ENCODE measurements around the gene PURA. TPM values are rescaled to one million over a fixed set of nuclear protein-coding genes. Genes with fewer than 3 reads are reported as not detected.
A peak's percentile ranks its signal among the peaks of the same experiment; 100 is the strongest.

Gene PURA
- total RNA-seq, 2 experiments from 2014 or later: 12.3 to 15.4 TPM

DNA sequence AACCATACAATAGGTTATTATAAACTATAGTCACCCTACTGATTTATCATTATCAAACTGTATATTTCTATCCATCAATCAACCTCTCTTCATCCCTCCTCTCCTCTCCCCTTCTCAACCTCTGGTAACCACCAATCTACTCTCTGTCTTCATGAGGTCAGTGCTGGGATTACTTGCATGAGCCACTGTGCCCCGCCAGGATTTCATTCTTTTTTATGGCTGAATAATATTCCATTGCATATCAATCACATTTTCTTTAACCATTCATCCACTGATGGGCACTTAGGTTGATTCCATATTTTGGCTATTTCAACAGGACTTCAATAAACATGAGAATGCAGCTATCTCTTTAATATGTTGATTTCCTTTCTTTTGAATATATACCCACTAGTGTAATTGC lies 10.8 kb upstream of the PURA start:
- CTCF ChIA-PET: interaction anchor here (0.9 to 1.4 kb wide), 2 partner anchors 29 to 43 kb away, joined by 3 read pairs; no protein-coding TSS in a partner anchor
- DNase-seq (no peak), ATAC-seq (no peak)
- H3K4me1 Mint-ChIP-seq: peaks cover 14% of the 10 kb centered on the region
- H3K27ac Mint-ChIP-seq: no peak overlapping the region
- H3K27me3 Mint-ChIP-seq: peaks cover 22% of the 10 kb centered on the region
- no peaks in the 10 kb centered on the region for H3K9me3 Mint-ChIP-seq (ENCODE audit: low read depth)
- no peak overlapping the region for H3K4me3 Mint-ChIP-seq
- H3K36me3 Mint-ChIP-seq: no peaks in the 10 kb centered on the region

DNA sequence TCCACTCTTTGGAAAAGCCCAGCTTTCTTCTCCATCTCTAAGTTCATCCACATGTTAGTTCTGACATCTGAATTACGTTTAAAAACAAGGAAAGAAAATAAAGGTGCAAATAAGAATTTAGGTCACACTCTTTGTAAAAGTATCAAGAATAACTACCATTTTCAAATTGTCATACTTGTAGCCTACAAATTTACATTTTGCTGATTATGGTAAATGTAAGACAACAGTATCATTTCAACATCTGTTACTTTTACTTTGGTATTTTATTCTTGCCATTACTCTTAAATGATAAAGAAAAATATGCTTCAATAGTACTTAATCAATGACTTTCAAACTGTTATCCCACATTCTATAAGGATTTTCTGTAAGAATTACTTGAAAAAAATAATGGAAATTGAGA lies 9.8 kb upstream of the PURA start:
- Mint-ChIP-seq H3K4me1 (peaks cover 20% of the 10 kb centered on the region), H3K36me3 (no peaks in the 10 kb centered on the region), H3K4me3 (no peak overlapping the region), H3K27ac (no peak overlapping the region), H3K9me3 (ENCODE audit: low read depth) (no peaks in the 10 kb centered on the region), H3K27me3 (peaks cover 23% of the 10 kb centered on the region)
- DNase-seq (no peak), ATAC-seq (no peak)
- CTCF ChIA-PET: interaction anchor here (0.9 to 6.9 kb wide), 5 partner anchors 10 to 42 kb away, joined by 3 to 58 read pairs (median 3); no protein-coding TSS in a partner anchor

DNA sequence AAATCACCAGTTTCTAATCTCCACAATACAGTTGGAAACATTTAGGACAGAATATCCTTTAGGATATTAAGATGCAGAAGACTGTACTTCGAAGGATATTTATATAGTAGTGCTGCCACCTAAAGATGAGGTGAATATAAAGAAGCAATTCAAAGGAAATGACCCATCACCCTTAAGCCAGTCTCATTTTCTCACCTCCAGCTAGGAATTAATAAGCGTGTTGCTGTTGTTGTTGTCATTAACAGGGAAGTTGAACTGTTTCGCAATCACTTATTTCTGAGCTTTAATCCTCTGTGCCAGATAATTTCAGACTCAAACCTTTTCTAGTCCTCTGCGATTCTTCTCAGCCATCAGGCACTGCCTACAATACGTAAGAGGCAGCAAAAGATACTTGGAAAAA lies 7.8 kb upstream of the PURA start:
- Mint-ChIP-seq H3K9me3 (ENCODE audit: low read depth) (no peaks in the 10 kb centered on the region), H3K27me3 (peaks cover 23% of the 10 kb centered on the region)

DNA sequence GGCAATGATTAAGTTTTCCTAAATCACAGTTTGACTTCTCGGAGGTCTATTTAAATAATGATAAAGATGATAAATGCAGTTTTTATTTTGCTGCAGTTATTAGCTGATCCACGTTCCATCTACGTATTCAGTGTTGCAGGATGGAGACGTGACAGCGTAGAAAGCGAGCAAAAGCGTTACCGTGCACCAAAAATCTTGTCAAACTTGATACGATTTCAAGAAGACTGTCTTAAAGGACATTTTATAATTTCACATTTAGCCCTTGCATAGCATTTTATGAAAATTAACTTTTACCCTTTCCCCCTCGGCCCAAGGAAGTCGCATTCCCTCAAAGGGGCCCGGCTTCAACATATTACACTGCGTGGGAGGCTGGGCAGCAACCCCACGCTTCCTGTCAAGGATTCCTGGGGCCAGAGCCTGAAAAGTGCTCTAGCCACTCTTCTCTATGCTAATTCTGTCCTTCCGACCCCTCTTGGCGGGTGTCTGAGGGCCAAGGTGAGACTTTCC lies 7.1 kb upstream of the PURA start:
- Mint-ChIP-seq H3K9me3 (ENCODE audit: low read depth) (no peaks in the 10 kb centered on the region), H3K4me1 (peaks cover 37% of the 10 kb centered on the region), H3K4me3 (peak overlapping the region; percentile 99), H3K27me3 (peaks cover 24% of the 10 kb centered on the region), H3K27ac (peak overlapping the region; percentile 98), H3K36me3 (no peaks in the 10 kb centered on the region)
- CTCF ChIA-PET: interaction anchor here (0.6 to 6.9 kb wide), 6 partner anchors 9 to 341 kb away, joined by 3 to 58 read pairs (median 4); no protein-coding TSS in a partner anchor
- ATAC-seq: no peak
- DNase-seq: no peak

More for the DNA sequence above, 7.8 kb upstream of the PURA start:
- DNase-seq: no peak
- no peaks in the 10 kb centered on the region for H3K36me3 Mint-ChIP-seq
- peak overlapping the region; percentile 47 for H3K27ac Mint-ChIP-seq
- no peak for ATAC-seq
- peaks cover 33% of the 10 kb centered on the region for H3K4me1 Mint-ChIP-seq
- CTCF ChIA-PET: interaction anchor here (1.1 to 6.9 kb wide), 3 partner anchors 12 to 38 kb away, joined by 3 to 58 read pairs (median 3); no protein-coding TSS in a partner anchor
- peak overlapping the region; percentile 99 for H3K4me3 Mint-ChIP-seq

DNA sequence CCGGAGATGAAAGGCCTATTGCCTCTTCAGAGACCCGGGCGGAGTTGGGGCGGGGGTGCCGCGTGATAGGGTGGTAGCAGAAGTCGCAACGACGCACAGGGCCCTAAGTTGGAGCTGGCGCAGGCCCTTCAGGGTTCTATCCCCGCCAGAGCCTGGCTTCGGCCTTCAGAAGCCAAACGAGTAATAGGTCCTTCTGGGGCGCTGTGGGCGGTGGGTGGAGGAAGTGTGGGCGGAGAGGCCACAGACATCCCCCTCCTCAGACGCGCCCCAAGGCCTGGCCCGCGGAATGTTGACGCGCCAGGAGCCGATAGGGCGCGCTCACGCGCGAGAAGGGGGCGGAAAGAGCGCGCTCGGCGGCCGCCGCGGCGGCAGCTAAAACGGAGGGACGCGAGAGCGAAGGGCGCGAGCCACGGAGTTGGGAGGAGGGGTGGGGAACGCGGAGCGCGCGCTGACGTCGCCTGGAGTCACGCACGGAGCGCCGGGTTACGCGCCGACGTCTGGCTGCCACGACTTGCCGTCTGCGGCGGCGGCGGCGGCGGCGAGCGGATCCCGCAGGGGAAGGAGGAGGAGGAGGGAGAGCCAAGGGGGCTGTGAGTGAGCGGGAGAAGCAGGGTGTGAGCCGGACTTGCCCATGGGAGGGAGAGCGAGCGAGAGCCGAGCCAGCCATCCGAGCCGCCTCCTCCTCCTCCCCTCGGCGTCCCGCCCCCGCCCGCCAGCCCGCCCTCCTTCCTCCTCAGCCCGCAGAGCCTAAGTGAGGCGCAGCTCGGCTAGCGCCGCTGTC lies 6.4 kb upstream of the PURA start:
- Mint-ChIP-seq H3K4me3 (peak overlapping the region; percentile 99), H3K36me3 (no peaks in the 10 kb centered on the region), H3K27me3 (peaks cover 27% of the 10 kb centered on the region), H3K27ac (peak overlapping the region; percentile 98), H3K4me1 (peaks cover 42% of the 10 kb centered on the region), H3K9me3 (ENCODE audit: low read depth) (no peaks in the 10 kb centered on the region)
- DNase-seq (peak; percentile 96), ATAC-seq (peak; percentile 89)
- CTCF ChIA-PET: interaction anchor here (0.6 to 6.9 kb wide), 10 partner anchors 8 to 341 kb away, joined by 3 to 58 read pairs (median 3); no protein-coding TSS in a partner anchor

DNA sequence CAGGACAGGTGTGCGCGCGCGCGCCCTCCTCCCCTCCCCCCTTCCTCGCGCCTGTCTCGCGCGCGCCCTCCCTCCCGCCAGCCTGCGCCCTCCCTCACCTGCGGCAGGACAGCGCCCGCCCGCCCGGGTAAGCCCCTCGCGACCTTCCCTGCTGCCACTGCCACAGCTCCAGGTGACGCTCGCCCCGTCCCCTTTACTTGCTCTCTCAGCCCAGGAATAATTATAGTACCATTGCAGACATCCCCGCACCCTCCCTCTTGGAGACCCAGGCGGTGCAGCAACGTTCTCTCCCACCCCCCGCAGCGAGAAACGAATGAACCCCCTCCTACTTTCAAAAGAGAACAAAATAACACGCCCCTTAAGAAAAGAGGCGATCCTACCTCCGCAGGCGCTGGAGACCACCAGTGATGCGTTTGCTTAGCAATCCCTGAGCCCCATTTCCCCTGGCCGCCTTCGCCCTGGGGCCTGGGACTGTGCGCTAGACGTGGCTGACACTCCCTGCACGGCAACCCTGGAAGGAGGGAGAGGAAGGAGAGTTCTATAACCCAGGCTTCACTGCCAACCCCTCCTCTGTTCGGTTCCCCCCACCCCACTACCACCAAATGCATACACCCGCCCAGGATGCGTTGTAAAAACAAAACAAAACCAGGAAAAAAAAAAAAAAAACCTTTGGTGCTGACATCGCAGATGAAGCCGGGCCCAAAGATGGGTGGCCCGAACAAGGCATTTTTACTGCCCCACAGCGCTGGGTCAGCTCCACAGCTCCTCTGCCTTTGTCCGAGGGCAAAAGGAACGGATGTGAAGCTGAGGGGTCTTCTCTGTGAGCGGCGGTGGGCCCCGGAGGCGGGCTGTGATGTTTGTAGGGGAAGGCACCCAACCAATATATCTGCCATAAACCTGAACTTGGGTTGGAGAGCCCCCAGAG lies 5.6 kb upstream of the PURA start:
- DNase-seq: peak; percentile 53
- ATAC-seq: peak; percentile 10
- peak overlapping the region; percentile 99 for H3K4me3 Mint-ChIP-seq
- H3K4me1 Mint-ChIP-seq: peaks cover 49% of the 10 kb centered on the region
- no peaks in the 10 kb centered on the region for H3K36me3 Mint-ChIP-seq
- peaks cover 24% of the 10 kb centered on the region for H3K27me3 Mint-ChIP-seq
- CTCF ChIA-PET: interaction anchor here (0.6 to 6.9 kb wide), 11 partner anchors 10 to 342 kb away, joined by 3 to 58 read pairs (median 3); no protein-coding TSS in a partner anchor
- peak overlapping the region; percentile 98 for H3K27ac Mint-ChIP-seq
- H3K9me3 Mint-ChIP-seq (ENCODE audit: low read depth): no peaks in the 10 kb centered on the region

DNA sequence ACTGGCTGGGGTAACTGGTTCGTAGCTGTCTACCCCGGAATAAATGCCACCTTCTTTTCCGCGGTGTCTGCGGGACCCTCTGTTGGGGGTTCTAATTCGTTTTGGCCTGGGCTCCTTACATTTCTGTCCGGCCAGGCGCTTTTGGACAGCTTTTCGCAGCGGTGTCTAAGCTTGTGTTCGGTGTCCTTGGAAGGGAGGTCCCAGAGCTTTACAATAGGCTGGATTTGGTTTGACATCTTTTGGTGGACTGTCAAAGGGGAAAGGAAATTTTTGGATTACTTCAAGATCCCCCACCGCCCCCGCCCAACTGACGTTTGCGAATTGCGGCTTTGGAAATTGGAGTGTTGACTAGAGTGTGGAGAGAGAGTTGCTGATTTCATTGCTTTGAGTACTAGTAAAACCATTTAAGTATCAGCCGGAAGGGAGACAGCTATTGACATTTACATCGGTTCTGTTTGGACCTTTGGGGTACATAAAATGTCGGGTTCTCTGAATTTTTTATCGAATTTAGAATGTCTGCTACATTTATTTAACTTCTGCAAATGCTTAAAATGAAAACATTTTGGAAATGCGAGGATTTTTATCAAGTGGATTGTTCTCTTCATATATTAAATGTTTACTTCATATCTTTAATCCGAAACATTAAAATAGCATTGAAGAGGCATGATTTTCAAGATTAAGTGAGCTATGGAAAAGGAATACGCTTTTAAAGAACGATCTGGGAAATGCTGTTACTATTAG lies 4.7 kb upstream of the PURA start:
- Mint-ChIP-seq H3K4me3 (peak overlapping the region; percentile 99), H3K27ac (peak overlapping the region; percentile 98), H3K4me1 (peaks cover 49% of the 10 kb centered on the region), H3K9me3 (ENCODE audit: low read depth) (no peaks in the 10 kb centered on the region), H3K36me3 (peaks cover 2% of the 10 kb centered on the region), H3K27me3 (peaks cover 20% of the 10 kb centered on the region)
- ATAC-seq (no peak), DNase-seq (no peak)
- CTCF ChIA-PET: interaction anchor here (0.6 to 6.9 kb wide), 8 partner anchors 9 to 461 kb away, joined by 3 to 58 read pairs (median 4); partner anchors contain the start of genes CXXC5 and NRG2

DNA sequence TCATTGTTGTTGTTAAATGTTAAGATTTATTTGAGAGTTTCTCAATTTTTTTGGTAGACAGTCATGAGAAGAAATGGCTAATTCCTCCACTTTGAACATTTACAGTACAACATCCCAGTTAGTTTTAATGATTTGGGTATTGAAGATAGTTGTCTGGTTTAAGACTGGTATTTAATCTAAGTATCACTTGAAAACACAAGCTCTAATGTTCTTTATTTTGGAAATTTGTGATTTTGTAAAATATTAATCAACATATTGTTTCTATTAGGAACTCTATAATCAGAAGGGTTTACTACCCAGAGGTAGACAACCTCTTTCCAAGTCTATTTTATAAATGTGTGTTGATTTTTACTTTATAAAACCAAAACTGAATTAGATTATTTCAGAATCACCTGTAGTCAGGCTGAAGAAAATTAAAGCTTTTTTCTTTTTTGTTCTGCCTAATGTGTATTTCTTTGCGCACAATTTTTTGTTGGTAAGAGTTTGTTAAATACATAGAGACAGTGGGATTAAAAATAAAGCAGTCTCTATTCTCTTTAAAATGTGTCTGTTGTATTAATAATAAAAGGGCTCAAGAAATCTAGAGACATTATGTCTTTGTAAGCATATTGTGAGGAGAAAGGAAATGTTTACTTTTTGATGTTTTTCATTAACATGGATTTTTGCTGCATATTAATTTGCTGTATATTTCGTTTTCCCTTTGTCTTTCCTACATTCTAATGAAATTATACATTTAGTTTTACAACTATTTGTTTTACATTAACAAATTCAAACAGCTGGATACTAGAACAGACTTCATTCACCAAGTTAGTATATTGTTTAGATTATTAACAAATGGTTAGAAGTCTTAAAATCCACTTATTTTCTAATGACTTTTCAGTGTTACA lies 3.9 kb upstream of the PURA start:
- ATAC-seq: no peak
- CTCF ChIA-PET: interaction anchor here (0.7 to 6.9 kb wide), 5 partner anchors 8 to 67 kb away, joined by 3 to 58 read pairs (median 4); partner anchors contain the start of gene NRG2
- H3K4me1 Mint-ChIP-seq: peaks cover 52% of the 10 kb centered on the region

DNA sequence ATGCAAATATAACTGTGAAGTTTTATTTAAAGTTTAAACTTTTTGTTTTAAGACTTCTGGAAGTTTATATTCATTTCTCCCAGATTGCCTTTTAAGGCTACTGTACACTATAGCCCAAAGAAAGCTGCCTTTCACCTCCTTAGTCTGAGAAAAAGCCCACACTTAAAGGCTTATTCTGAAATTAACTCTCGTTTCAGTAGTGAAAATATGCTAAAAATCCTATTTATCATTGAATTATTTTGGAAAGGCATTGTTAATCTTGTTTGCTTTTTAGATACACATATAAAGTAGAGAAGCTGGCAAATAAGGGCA lies 3.3 kb upstream of the PURA start:
- Mint-ChIP-seq H3K27ac (no peak overlapping the region), H3K4me3 (no peak overlapping the region), H3K9me3 (ENCODE audit: low read depth) (no peaks in the 10 kb centered on the region), H3K36me3 (peaks cover 7% of the 10 kb centered on the region), H3K27me3 (peaks cover 18% of the 10 kb centered on the region), H3K4me1 (peaks cover 55% of the 10 kb centered on the region)
- no peak for ATAC-seq
- CTCF ChIA-PET: interaction anchor here (0.7 to 6.9 kb wide), 3 partner anchors 12 to 68 kb away, joined by 3 to 58 read pairs (median 4); partner anchors contain the start of gene NRG2
- no peak for DNase-seq

More for the DNA sequence above, 3.9 kb upstream of the PURA start:
- no peak for DNase-seq
- Mint-ChIP-seq H3K27me3 (peaks cover 18% of the 10 kb centered on the region), H3K4me3 (peak overlapping the region; percentile 99), H3K27ac (no peak overlapping the region), H3K36me3 (peaks cover 5% of the 10 kb centered on the region), H3K9me3 (ENCODE audit: low read depth) (no peaks in the 10 kb centered on the region)

DNA sequence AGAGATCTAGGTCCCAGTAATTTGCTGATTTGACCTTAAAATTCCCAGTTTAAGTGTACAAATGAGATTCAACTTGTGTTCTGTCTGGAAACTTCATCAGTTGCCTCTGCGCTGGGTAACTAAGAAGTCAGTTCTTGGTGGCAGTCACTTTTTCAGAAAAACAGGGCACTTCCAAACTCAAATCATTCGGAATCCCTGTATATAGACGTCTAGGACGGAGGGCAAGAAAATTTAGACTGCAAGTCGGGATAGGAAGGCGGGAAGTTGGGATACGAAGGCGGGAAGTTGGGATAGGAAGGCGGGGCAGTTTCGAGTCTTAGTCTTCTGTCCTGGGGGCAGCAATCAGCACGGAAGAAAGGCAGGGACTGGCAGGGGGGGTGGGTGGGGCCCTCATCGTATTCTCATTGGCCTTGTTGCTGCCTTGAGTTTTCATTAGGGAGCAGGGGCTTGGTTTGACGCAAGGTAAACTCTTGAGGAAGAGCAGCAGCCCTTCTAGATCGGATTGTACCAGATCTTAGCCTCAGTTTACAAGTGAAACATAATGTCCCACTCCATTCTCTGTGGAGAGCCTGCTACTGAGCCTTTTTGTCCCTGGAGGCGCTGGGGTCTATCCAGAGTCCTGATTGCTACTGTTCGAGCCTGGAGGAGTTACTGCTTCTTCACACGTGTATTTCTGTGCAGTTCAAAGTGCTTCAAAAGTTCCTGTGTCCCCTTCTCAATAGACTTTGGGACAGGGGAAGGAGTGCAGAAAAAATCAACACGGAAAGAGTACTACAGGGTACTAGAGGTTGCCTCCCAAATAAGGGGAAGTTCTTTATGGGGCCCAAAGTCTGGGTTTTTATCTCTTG lies 2.7 kb upstream of the PURA start:
- H3K27me3 Mint-ChIP-seq: peaks cover 18% of the 10 kb centered on the region
- H3K36me3 Mint-ChIP-seq: peaks cover 7% of the 10 kb centered on the region
- peaks cover 57% of the 10 kb centered on the region for H3K4me1 Mint-ChIP-seq
- CTCF ChIA-PET: interaction anchor here (1.2 to 6.9 kb wide), 3 partner anchors 10 to 68 kb away, joined by 4 to 58 read pairs (median 5); partner anchors contain the start of gene NRG2
- H3K27ac Mint-ChIP-seq: no peak overlapping the region
- no peak for ATAC-seq
- H3K9me3 Mint-ChIP-seq (ENCODE audit: low read depth): no peaks in the 10 kb centered on the region
- no peak for DNase-seq
- no peak overlapping the region for H3K4me3 Mint-ChIP-seq

Measured in activated CD8-positive, alpha-beta memory T cell treated with anti-CD3 and anti-CD28 coated beads, Interleukin-2, amount 10 ng/mL, durations not matched to agents 7 days and 5 days (primary cell).